Right lung (tissue), 10 donors: ENCODE results near the gene AUNIP. TPM values are rescaled to one million over a fixed set of nuclear protein-coding genes. Genes with fewer than 3 reads are reported as not detected.

ENCODE experiments used
- DNase-seq, 2 donors: peaks; one replicate each; pipeline ENCODE4 v3.0.0-alpha.2; 2013
- long read RNA-seq, 8 donors: transcript quantifications; one replicate each; lab custom pipeline, GENCODE V29; 2026
- polyA plus RNA-seq, 5 donors: library from polyadenylated mRNA; unstranded; fragments of 120-200 nt; gene quantifications; one replicate each; pipeline versions ENCODE4 v1.2.1 to v1.2.3, GENCODE V29; 2013; ENCODE audit warnings: inconsistent platforms in 1 of 5, low replicate concordance in 1 of 5; ENCODE audit not compliant: insufficient read length in 5 of 5, insufficient read depth in 1 of 5

Gene AUNIP
- 1 to 10 TPM; 1.9 to 3.3 (median 2.4) TPM for polyA plus RNA-seq
- long read RNA-seq, donor 1, partial matches to known transcripts: 0 of 2 reads
- long read RNA-seq, donor 1, other reads (novel, unspliced or antisense): 0 of 2 reads
- long read RNA-seq, donor 2, partial matches to known transcripts: 0 of 2 reads
- long read RNA-seq, donor 2, other reads (novel, unspliced or antisense): 0 of 2 reads
- long read RNA-seq, donor 3, partial matches to known transcripts: 35 of 36 reads
- long read RNA-seq, donor 3, other reads (novel, unspliced or antisense): 0 of 36 reads
- long read RNA-seq, donor 4: 0 reads
- long read RNA-seq, donor 5, partial matches to known transcripts: 0 of 2 reads
- long read RNA-seq, donor 5, other reads (novel, unspliced or antisense): 0 of 2 reads
- long read RNA-seq, donor 6, partial matches to known transcripts: 57 of 59 reads
- long read RNA-seq, donor 6, other reads (novel, unspliced or antisense): 0 of 59 reads
- long read RNA-seq, donor 7: 0 reads
- long read RNA-seq, donor 8, partial matches to known transcripts: 0 of 2 reads
- long read RNA-seq, donor 8, other reads (novel, unspliced or antisense): 0 of 2 reads

DNA sequence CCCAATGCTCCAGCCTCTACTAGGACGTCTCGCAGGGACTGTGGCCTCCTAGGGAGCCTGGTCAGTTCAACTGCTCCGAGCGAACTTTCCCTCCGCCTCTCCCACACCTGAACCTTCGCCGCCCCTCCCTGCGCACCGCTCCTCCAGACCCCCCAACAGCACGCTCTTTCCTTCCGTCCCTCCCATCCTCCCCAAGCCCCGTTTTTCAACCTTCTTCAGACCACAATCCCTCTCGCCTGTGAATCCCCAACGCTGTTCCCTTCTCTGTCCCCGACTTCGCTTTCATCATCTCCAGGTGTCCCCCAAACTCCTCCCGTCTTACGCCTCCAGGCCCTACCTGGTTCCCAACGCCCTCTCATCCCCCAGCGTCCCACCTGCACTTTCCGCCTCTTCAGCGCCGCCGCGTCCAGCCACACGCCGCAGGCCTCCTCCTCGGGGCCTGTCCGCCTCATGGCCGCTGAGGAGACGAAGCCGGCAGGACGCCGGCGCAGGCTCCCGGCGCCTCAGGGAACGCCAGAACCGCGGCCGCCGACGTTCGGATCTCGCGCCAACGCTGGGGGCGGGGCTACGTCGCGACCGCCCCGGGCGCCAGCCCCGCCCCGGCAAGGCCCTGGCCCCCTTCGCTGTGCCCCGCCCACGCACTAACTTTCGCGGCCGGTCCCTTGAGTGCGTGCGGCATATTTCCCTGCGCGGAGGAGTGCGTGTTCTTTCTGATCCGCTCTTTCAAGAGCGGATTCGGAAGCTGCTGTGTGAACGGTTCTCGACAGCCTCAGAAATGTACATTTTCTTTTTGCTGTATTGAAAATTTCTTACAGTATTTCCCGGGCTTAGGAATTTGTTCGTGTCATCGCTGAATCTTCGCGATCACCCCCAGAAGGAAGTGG lies at the start of gene AUNIP:
TSS of gene AUNIP (minus strand) at position 552 of the 884 bp plus-strand sequence. CDS start at position 452, 100 bp downstream.
- peak; percentile 84 to 85 for DNase-seq

DNA sequence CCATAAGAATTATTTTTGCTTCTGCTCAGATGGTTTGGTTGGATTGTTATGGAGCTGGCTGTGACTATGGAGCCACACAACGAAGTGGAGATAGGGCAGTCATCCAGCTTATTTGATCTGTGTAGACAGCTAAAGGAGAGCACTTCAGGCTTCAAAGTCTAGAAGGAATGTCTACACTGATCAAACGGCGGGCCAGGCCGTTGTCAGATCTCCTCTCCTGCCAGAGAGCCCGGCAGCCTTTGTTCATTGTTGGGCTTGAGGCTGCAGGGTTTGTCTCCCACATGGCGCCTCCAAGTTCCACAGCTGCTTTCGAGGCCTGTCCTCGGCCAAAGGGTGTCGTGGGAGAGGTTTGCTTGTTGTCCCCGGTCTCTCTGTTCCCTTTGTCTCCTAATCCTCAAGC lies 49.8 kb upstream of the AUNIP start:
- DNase-seq: no peak

DNA sequence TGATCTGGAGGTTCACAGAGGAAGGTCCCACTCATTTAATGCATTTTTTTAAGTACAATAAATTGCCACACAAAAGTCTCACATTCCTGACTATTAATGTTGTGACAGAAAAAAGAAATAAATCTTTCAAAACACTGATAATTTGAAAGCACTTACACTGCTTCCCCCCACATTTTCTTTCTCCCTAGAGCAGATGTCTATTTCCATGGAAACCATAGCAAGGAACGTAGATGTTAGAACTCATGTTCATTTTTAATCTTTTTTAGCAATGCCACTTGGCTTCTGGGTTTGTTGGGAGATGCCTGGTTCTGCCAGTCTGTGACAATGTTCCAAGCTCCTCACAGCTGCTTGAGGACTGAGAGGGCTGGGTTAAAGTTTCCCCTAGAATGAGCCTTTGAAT lies 48.9 kb upstream of the AUNIP start:
- no peak for DNase-seq

DNA sequence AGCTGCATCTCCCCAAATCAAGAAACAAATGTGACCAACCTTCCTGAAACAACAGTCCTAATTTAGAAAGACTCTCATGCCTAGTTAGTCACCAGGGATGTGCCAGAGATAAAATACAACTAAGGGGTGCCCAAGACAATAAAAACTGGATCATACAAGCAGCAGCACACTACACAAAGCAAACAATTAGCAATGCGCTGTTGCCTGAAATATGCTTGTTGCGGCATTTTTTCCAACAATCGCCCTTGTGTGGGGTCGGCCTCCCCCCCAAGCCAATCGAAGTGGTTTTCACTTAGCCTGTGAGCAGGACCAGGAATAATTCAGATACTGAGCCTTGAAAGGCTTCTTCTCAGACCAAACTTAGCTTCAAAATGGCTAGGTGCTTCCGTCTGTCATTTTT lies 48.3 kb upstream of the AUNIP start:
- DNase-seq: no peak

DNA sequence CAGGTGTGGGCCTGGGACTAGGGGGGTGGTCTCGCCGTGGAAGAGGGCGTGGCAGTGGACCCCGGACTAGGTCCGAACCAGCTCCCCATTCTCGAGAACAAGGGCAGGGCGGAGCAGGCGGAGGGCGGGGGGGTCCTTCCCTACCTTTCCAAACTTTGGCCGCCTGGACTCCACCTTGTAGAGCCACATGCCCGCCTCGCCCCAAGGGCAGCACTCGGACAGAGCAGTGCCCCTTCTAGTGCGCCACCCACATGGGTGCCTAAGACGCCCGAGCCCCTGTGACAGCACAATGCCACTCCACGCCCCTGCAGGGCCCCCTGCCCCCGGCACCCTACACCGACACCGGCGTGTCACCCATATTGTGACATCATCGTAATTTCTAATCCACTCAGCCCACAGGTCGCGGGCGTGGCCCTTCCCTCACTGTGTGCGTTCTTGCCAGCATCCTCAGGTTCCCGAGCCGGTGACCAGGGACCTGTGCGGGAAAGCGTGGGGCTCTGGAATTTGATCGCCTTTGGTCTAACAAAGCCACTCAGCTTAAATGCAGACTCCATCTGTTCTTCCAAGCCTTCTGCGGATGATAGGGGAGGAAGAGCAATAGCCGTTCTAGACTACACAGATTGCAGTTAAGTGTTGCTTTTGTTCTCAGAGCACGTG lies 47.5 kb upstream of the AUNIP start:
- no peak for DNase-seq

- DNase-seq: peak; percentile 94 to 95
Observed at GRCh38 chr1:25905680-25906643, 46.7 kb upstream of the AUNIP start, which contains the start of gene STMN1. Gene STMN1, minus strand, starts transcription at chr1:25906419. Its CDS starts 1,743 bp downstream, at chr1:25904676.

- peak; percentile 91 to 93 for DNase-seq
Observed at GRCh38 chr1:25904943-25905679, 45.9 kb upstream of the AUNIP start.

GRCh38 chr1:25903986-25904385 lies 44.7 kb upstream of the AUNIP start:
- no peak for DNase-seq

DNA sequence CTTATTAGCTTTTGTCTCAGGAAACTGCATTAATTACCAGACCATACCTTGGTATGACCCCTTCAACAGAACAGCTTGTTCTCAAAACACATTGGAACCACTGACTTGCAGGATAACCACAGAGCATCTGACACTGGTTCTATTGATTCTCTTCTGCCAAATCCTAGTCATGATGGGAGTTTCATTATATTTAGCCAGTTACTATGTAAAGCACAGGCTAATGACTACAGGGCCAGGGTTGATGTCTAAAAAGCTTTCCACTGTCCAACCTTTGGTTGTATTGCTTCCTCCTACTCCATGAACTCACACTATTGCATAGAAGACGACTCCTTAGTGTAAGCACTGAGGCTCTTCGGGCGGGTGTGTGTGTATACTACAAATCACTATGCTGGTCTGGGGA lies 43.2 kb upstream of the AUNIP start:
- no peak for DNase-seq

- no peak for DNase-seq
Observed at GRCh38 chr1:25900219-25900618, 41.0 kb upstream of the AUNIP start.

GRCh38 chr1:25899792-25900191 lies 40.5 kb upstream of the AUNIP start:
- DNase-seq: no peak

DNA sequence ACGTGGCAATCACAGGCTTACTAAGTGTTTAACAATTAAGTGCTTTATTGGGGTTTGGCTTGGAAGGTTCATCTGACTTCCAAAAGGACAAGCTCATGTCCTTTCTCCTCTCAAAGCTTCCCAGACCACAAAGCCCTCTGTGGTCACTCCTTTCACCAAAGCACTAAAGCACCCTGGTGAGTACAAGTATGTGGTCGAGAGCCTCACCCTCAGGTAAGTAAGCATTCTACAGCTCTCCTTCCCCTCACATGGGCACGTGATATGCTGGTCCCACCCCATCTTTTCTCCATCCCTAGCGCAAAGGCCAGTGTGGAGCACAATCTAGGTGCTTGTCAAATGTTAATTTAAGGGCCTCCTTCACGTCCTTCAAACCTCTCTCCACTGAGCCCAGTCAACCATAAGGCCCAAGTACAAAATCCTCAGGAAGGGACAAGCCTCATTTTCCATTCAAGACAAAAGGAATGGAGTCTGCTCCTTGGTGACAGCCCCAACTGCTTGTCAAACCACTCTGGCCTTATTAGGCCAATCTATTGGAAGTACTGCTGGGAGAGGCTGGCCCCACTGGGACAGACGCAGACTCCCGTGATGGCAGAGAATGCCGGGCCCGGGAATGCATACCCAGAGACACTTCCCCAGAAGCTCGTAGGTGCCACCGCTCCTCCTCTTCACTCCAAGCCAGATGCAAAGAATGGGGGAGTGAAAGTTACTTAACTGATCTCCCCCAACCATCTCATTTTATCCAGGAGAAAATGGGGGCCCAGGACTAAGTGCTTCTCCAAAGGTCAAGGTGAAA lies 39.2 kb upstream of the AUNIP start:
- no peak for DNase-seq

DNA sequence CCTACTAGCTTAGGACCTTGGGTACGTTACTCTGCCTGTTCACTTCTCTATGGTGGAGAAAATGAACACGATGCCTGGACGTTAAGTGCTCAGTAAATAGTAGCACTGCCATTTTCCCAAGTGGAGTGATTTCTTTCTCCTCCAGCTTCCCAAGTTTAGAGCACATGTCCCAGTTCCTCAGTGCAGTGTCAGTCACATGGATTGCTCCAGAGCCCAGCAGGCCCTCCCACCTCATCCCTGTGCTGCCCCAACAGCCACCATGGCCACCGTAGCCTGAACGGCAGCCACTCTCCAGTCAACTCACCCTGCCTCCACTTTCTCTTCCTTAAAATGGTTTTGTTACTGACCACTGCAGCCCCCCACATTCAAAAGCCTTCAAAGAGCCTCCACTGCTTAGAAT lies 38.5 kb upstream of the AUNIP start:
- no peak for DNase-seq

DNA sequence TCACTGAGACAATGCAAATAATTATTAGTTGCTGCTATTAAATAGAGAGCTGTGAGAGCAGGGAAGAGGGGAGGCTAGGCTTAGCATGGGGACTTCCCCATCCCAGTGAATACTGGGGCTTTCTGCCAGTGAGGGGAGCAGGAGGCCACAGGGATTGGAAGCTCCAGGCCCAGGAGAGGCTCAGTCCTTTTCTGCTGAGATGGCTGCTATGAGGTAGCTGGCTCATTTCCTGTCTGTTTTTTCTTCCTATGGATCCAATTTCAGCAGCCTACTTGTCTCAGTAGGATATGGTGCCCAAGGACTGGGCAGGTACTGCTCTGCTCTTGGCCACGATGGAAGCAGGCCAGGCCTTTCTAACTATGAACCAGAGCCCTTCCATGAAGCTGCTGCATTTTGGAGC lies 37.0 kb upstream of the AUNIP start:
- DNase-seq: no peak

DNA sequence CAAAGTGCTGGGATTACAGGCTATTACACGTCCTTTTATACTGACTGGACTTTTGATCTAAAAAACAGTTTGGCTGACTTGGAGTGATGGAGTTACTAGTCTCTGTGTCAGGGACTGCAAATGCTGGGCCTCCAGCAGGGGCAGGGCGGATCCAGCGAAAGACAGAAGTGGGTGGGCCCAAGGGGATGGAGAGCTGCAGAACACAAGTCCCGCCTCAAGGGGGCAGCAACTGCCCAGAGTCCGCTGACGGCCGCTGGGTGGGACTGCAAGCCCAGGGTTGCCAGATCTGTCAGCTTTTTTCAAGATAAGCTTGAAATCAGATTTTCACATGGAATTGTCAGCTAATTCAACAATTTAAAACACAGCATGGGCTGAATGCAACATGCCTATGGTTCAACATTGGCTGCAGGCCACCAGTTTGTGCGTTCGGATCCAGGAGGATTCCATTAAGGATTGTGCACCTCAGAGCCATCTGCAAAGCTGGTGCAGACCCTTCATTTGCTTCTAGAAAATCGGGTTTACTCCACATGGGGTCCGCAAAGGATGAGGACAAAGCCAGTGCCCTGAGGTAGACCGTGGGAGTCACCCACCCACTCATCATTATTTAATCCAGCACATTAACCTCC lies 36.2 kb upstream of the AUNIP start:
- DNase-seq: peak; percentile 91 to 93

- no peak for DNase-seq
Observed at GRCh38 chr1:25893116-25893515, 33.9 kb upstream of the AUNIP start.

- no peak for DNase-seq
Observed at GRCh38 chr1:25891606-25892005, 32.3 kb upstream of the AUNIP start.
